ENCODE measurements around the gene VEGFA.

Gene VEGFA

DNA sequence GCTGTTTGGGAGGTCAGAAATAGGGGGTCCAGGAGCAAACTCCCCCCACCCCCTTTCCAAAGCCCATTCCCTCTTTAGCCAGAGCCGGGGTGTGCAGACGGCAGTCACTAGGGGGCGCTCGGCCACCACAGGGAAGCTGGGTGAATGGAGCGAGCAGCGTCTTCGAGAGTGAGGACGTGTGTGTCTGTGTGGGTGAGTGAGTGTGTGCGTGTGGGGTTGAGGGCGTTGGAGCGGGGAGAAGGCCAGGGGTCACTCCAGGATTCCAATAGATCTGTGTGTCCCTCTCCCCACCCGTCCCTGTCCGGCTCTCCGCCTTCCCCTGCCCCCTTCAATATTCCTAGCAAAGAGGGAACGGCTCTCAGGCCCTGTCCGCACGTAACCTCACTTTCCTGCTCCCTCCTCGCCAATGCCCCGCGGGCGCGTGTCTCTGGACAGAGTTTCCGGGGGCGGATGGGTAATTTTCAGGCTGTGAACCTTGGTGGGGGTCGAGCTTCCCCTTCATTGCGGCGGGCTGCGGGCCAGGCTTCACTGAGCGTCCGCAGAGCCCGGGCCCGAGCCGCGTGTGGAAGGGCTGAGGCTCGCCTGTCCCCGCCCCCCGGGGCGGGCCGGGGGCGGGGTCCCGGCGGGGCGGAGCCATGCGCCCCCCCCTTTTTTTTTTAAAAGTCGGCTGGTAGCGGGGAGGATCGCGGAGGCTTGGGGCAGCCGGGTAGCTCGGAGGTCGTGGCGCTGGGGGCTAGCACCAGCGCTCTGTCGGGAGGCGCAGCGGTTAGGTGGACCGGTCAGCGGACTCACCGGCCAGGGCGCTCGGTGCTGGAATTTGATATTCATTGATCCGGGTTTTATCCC is at the start of gene VEGFA:
TSS of gene VEGFA (plus strand) at position 686 of the 846 bp plus-strand sequence.
- DNase-seq = peak; percentile 95

DNA sequence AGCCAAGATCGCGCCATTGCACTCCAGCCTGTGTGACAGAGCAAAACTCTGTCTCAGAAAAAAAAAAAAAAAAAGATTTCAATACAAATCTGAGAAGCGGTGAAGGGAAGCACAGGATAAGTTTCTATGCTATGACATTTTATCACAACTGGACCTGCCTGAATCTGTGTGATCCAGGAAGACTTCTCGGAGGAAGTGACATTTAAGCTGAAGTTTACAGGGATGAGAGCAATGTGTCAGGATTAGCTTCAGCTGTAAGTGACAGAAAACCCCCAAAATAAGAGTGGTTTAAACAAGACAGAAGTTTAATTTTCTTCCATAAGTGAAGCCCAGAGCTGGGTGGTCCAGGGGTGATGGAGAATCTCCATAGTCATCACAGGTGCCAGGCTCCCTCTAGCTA is 49.0 kb upstream of the VEGFA start:
- no peak for DNase-seq

DNA sequence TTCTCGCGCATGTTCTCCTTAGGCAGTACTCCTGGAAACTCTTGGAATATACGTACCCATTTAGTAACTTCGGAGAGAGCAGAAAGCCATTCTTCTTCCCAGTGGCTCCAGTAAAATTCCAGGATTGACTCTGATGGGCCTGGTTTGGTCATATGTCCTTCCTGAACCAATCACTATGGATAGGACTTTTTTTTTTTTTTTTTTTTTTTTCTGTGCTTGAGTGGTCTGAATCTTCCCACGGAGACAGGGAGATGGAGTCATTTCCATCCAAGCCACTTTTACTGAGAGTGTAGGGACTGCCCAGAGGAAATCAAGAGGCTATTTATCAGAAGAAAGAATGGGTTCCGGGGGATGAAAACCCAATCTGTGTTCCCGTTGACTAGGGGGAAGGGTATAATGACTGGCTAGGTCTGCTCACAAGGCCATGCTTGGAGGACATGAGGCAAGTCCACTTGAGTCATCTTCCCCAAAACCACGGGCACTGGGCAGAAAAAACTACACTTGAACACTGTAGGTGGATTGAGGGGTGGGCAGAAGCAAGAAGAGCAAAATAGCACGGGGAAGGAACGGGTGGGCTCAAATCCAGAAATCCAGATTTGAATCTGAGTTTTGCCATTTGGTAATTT is 47.0 kb upstream of the VEGFA start:
- DNase-seq = no peak

DNA sequence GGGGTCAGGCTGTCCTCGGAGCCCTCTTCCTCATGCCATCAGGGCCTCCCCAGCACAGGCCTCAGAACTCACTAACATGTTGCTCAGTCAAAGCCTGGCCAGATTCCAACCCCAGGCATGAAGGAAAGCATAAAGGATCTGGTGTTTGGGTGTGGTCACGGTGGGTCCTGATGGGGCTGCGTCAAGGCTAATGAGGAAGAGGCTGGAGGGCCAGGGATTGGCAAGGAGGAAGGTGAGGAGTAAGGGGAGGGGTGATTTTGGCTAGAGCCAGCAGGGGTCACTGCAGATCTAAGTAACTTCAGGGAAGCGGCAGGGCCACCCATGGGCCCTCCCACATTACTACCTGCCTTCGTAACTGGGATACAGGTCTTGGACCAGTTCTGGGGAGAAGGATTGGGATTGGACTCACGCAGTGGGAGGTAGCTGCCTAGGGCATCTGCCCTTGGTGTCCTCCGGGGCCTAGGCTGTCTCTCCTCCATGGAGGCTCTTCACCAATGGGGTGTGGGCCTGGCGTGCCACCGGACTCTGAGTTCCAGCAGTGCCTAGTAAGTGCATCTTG is 46.2 kb upstream of the VEGFA start:
- peak; percentile 86 for DNase-seq

DNA sequence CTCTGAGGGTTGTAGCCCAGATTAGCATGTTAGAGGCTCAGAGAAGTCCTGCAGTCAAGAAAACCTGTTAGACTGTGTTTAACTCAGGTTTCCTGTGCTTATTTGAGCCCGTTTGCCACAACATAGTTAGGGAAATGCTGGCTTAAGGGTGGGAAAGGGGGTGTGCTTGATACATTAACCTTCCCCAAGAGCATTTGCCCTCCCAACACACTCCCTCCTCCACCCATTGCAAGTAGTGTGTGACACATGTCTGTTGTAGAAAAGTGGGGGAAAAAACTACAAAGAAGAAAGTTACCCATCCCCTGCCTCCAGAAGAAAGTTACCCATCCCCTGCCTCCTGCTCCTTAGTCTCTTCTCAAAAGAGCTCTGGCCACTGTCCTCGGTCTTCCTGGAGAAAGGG is 45.7 kb upstream of the VEGFA start:
- DNase-seq = no peak

DNA sequence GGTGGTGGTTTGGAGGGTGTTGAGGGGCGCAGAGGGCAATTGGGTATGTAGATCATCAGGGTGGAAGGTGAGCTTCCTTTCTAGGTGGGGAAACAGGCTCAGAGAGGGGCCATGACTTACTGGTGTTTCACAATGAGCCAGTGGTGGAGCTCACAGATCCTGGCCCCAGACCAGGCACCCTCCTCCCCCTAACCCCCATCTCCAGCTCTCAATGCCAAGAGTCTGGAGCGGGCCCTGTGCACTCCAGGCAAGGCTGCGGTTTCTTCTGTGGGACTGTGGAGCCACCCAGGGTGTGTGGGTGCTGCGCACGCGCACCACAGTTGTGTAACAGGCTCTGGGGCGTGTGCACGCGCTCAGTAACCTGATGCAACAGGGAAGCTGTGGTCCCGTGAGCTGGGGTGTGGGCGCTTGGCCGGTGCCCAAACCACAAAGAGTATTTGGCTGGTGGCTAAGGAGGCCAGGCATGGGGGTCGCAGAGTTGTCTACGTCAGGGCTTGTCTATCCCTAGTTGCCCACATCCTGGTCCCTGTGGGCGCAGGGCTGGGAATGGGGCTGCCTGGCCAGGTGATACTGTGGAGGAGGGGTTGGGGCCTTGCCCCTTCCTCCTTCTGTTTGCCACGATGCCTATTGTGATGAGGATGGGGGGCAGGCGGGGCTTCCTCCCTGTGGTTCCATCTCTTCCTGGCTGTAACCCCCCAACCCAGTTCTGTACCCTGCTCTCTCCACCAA is 44.9 kb upstream of the VEGFA start:
- peak; percentile 90 for DNase-seq

DNA sequence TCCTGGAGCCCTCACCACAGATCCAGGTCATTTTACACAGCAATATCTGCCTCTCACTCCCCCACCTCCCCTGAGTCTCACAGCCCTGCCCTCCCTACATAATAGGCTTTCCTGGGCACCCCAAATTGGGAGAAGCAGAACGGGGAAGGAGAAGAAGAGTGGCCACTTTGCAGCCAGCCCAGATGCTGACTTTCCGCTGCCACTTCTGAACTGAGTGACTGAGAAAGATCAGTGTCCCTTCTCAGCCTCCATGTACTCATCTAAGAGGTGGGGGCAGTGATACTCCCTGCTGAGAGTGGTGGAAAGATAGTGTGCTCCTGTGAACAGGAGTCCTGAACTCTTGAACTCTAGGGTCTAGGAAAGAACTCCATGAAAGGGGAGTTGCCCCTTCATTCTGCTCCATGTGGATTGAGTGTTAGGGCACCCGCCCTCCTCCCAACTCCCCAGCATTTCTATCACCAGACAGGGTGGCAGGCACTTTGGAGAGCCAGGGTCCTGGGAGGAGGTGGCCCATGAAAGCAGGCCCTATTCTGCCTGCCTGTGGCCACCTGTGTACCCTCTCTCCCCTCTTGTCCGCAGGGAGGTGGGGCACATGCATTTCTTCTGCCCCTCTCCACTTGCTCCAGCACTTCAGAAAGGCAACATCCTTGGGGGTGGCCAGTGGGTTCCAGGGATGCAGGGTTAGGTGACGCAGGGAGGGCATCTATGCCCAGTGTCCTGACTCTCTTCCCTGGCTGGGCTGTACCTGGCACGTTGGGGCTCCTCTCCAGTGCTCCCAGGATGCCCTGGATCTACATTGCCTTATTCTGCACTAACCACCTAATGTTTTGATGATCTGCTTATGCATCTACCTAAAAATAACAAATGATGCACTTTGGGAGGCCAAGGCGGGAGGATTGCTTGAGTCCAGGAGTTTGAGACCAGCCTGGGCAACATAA is 44.1 kb upstream of the VEGFA start:
- no peak for DNase-seq

DNA sequence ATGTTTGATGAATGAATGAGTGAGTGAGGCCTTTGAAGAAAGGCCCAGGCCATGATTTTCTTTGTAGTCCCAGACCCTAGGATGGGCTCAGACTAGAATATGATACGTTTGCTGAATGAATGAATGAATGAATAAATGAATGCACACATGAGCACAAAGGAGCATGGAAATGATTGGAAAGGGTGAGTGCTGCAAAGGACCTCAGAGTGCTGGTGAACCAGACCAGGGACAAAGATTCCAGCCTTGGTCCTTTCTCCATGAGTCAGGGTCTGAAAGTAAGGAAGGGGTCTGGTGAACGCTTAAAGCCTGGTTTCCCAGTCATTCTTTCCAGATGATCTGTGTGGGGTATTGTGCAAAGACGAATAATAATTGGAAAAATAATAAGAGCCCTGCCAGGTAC is 42.4 kb upstream of the VEGFA start:
- DNase-seq = no peak

DNA sequence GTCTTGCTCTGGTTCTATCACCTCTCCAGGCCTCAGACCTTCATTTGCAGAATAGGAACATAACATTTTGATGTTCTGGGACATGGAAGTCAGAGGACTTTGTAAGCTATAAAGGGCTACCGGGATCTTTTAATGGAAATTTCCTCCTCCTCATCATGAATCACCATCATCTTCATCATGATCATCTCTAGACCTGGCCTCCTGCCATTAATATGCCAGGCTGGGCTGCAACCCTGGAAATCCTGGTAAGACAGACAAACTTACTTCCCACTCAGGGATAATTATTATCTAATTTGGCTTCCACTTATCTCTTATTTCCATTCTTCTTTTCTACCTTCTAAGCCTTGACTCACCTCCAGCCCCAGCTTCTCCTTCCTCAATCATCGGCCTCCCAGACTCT is 41.4 kb upstream of the VEGFA start:
- no peak for DNase-seq

DNA sequence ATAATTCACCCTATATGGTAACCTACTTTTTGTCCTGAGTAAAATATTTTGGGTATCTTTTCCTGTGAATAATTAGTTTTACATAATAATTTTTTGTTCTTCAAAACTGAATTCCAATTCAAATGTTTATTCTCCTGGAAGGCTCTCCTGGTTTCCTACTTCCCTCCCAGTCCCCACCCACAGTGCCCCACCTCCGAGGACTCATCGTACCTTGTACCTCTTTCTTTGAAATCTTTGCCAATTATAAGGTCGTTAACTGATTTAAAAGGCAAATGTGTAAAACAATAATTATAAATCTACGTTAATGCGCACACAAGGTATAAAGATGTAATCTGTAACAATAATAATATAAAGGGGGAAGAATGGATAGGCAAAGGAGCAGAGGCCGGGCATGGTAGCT is 40.5 kb upstream of the VEGFA start:
- peak; percentile 17 for DNase-seq

DNA sequence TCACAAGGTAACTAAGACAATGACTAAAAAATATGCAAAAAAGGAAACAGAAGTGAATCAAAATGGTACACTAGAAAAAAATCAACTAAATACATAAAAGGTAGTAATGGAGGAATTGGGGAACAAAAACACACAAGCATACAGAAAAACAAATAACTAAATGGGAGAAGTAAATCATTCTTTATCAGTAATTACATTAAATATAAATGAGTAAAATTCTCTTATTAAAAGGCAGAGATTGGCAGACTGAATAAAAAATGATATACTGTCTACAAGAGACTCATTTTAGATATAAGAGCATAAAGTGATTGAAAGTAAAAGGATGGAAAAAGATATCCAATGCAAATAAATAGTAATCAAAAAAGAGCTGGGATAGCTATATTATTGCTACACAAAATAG is 39.4 kb upstream of the VEGFA start:
- DNase-seq = no peak

DNA sequence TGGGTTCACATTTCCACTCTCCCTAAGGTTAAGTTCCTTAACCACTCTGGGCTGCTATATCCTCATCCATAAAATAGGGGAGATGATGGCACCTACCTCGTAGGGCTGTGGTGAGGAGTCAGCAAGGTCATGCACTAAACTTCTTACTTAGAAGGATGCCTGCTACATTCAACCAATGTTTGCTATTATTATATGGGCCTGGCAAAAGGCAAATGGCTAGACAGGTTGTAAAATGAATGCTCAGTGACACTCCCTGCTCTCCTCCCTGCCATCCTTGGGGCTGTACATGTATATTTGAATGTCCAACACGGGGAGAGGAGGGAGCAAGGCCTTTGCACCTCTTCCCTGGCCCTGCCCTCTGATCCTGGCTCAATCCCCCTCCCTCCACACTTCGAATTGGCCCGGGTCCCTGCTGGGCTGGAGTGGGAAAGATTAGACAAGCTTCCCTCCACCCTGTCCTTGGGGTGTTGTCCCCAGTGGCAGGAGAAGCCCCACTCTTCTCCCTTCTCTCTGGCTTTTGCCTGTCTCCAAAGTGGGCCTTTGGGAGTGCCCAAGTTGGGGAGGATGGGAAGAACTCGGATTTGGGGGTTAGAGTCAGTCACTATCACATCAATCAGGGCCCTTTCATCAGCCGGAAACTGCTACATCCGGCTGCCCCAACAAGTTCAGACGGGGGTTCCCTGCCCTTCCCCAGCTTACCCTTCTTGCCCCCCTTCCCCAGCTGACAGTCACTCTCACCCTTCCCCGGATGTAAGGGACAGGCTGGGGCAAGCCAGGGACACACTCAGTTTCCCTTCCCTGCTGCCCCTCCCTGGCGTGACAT is 36.3 kb upstream of the VEGFA start:
- DNase-seq = peak; percentile 76

DNA sequence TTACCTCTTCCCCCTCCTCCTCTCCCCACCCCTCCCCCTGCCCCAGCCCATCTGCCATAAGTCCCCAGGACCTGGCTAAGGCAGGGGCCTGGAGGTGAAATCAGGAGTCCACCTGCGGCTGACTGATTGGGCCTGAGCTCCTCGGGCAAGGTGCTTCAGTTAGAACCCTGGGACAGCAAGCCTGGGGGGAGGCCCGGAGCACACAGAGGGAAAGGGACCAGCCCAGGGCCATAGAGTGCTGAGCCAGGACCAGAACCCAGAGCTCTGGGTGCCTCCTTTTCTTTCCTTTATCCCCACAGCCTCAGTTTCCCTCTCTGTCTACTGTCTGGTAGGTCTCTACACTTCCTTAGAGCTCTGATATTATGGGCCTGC is 35.7 kb upstream of the VEGFA start:
- DNase-seq = no peak

DNA sequence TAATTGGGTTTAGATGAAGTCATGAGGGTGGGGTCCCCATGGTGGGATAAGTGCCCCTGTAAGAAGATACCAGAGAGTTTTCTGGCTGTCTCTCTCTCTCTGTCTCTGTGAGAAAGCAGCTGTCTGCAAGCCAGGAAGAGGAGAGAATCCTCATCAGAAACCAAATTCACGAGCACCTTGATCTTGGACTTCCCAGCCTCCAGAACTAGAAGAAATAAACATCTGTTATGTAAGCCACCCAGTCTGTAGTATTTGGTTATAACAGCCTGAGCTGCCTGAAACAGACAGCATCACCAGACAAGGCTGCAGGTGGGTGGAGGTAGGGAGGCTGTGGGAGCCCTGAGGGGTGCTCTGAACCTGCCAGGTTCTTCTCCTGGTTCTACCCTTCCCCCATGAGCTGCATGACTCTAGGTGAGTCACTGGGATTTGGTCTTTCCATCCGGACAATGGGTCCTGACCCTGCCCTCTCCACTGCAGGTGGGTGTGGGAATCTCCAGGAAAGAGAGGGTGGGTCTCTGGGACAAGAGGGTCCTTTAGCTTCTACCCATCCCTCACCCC is 34.3 kb upstream of the VEGFA start:
- no peak for DNase-seq

DNA sequence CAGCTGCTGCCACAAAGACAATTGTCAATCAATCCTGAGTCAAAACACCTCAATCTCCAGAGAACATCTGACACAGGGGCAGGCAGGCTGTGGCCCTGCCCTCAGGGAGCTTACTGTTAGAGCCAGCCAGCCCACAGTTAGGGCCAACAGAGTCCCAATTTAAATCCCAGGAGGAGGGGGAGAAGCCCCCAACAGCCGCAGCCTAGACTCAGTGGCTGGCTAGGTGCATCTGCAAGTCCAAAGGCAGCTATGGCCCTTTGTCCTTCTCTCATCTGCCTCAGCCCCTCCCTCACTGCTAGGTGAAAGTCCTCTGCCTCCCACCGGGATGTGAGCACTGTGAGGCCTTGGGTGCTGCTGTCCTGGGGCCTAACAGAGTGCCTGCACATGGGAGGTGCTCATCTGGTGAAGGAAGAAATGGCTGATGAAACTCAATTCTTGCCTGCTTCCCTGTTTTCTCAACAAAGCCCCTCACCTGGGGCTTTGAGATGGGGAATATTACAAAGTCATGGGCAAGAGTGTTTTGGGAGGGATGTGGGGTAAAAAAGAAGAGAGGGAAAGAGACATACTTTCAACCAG is 33.7 kb upstream of the VEGFA start:
- peak; percentile 50 for DNase-seq

DNA sequence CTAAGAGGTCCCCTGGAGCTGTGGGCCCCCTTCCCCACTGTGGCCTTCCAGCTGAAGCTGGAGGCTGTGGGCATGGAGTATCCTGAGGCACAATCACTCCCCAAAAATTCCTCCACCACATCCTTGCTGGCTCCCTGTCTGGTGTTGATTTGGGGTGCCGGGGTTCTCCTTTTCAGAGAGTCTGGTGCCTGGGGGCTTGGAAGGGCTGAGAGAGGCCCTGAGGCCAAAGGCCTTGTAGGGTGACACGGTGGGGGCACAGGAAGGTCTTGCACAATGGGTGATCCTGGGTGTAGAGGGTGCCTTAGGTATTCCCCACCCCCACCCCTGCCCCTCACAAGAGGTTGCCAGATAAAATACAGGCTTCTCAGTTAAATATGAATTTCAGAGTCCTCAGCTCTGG is 33.2 kb upstream of the VEGFA start:
- no peak for DNase-seq

DNA sequence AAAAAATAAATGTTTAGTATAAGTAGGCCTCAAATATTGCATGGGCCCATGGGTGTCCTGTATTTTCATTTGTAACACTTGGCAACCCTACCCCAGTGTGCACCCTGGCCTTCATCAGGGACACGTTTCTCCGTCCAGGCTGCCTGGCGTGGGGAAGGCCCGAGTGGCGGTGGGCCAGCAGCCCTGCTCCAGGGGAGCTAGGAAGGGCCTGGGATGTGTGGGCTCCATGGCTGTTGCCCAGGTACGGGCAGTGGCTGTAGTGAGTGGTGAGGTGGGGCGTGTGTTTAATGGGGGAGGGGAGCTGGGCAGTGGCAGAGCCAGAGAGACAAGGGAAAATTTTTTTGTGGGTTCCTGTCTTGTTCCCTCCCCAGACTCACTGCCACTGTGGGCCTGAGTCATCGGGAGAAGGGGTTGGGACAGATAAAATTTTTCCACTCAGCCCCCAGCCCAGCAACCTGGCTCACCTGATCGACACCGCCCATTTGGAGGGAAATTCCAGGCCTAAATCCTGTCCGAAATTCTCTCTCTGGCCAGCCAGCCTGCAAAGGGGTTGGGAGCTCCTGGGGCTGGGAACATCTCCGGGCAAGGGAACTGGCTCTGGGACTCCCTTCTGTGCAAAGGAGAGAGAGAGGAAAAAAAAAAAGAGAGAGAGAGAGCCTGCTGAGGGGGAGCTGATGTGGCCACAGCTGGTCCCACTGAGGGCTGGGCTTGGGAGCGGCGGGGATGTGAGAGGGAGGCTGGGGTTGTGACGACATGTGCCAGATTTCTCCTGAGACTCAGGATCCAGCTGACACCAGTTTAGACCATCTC is 32.5 kb upstream of the VEGFA start:
- no peak for DNase-seq

DNA sequence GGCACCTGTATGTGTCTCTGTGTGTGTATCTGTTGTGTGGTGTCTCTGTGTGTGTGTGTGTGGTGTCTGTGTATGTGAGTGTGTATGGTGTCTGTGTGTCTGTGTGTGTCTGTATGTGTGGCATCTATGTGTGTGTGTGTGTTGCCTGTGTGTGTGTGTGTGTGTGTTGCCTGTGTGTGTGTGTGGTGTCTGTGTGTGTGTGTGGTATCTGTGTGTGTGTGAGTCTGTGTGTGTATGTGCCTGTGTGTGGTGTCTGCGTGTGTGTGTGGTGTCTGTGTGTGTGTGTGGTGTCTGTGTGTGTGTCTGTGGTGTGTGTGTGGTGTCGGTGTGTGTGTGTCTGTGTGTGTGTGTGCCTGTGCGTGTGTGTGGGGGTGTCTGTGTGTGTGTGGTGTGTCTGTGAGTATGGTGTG is 31.7 kb upstream of the VEGFA start:
- DNase-seq = peak; percentile 31

DNA sequence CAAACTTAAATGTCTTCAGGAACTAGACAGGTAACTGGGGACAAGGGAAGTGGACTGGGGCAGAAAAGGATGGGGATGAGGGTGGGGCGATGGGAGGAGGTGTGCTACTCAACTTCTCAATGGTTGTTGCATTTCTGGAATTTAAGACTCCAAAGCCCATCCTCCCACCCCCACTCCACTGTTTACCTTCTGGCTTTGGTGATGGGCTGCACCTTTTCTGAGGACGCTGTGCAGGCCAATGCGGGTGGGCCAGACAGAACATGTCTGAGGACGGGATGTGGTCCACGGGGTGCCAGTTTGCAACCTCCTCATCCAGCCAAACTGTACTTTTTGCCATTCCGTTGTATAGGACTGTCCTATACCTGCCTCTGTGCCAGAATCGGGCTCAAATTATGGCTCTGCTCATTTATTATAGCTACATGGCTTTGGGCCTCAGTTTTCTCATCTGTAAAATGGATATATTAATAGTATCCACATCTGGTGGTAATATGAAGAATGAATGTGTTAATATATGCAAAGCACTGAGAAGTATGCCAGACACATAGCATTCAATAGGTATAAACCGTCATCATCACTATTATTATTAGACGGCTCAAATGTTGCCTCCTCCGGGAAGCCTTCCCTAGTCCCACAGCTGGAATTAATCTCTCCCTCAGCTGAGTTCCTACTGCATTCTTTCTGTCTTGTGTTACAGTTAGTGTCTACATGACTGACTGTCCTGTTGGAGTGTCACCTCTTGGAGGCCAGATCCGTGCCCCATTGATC is 31.0 kb upstream of the VEGFA start:
- DNase-seq = peak; percentile 55
